B cell (primary cell): ENCODE data around the gene PIK3AP1. TPM values are rescaled to one million over a fixed set of nuclear protein-coding genes. Genes with fewer than 3 reads are reported as not detected.

Experiments
- ATAC-seq: fragments of 200-7000 bp; cut with Tn5 transposase; one replicate; pipeline ENCODE4 v1.10.0; 2021; ENCODE audit warnings: low read depth, mild to moderate bottlenecking, moderate number of reproducible peaks, moderate library complexity
- CTCF ChIA-PET: fragments of 350-600 bp; sonication (Branson Sonifier 250); formaldehyde crosslinking; loops from one replicate; lab custom pipeline; 2021; ENCODE audit warnings: antibody characterized with exemption, inconsistent platforms; lab: Charles Lee
- POLR2A ChIA-PET: fragments of 350-600 bp; sonication (Branson Sonifier 250); formaldehyde crosslinking; loops from one replicate; lab custom pipeline; 2021; ENCODE audit warnings: antibody characterized with exemption; lab: Charles Lee
- DNase-seq: peaks from one replicate; pipeline ENCODE4 v3.0.0; 2013
- H2AFZ ChIP-seq: 2 replicates; pipeline ENCODE4 v1.6.1; 2012; ENCODE audit warnings: mild to moderate bottlenecking, low read depth, low read length; ENCODE audit not compliant: insufficient read depth, poor library complexity, severe bottlenecking
- H3K27ac ChIP-seq, 2 donors: 1 replicate in 1 of 2; 2 replicates in 1 of 2; pipeline ENCODE4 v1.5.1; 2012 to 2013; ENCODE audit warnings: low read length in 2 of 2, mild to moderate bottlenecking in 2 of 2, moderate library complexity in 1 of 2
- H3K27me3 ChIP-seq, 4 experiments: fragments of 200-600 bp in 1 of 4; sonication (generic) in 1 of 4; replicated peaks in 1 of 4; 1 replicate in 2 of 4; 2 replicates in 2 of 4; pipeline versions ENCODE4 v1.6.1 to v1.7.0; 2013 to 2016; ENCODE audit warnings: low read length in 3 of 4, mild to moderate bottlenecking in 2 of 4, mixed read lengths in 1 of 4, moderate library complexity in 1 of 4; ENCODE audit not compliant: insufficient read depth in 4 of 4, control insufficient read depth in 3 of 4; ENCODE audit errors: control extremely low read depth in 1 of 4
- H3K36me3 ChIP-seq, 2 experiments: replicated peaks in 1 of 2; 1 replicate in 1 of 2; 2 replicates in 1 of 2; pipeline versions ENCODE4 v1.6.1 to v1.7.1; 2013; ENCODE audit warnings: low read length in 1 of 2; ENCODE audit not compliant: insufficient read depth in 2 of 2, control insufficient read depth in 1 of 2; ENCODE audit errors: control extremely low read depth in 1 of 2, extremely low read depth in 1 of 2
- H3K4me1 ChIP-seq, 2 donors: fragments of 200-600 bp in 1 of 2; sonication (generic) in 1 of 2; 1 replicate in 1 of 2; 2 replicates in 1 of 2; pipeline versions ENCODE4 v1.5.1 to v1.6.1; 2013 to 2017; ENCODE audit warnings: low read length in 2 of 2; ENCODE audit not compliant: control insufficient read depth in 2 of 2, insufficient read depth in 2 of 2
- H3K4me2 ChIP-seq: replicated peaks from 2 replicates; pipeline ENCODE3; 2012; ENCODE audit warnings: mild to moderate bottlenecking, low read depth, low read length; ENCODE audit not compliant: poor library complexity, severe bottlenecking
- H3K4me3 ChIP-seq, 5 experiments: fragments of 200-600 bp in 1 of 5; sonication (generic) in 1 of 5; 1 replicate in 3 of 5; 2 replicates in 2 of 5; pipeline versions ENCODE4 v1.5.1 to v1.7.0; 2011 to 2016; ENCODE audit warnings: low read length in 4 of 5, mild to moderate bottlenecking in 4 of 5, low read depth in 2 of 5, control low read depth in 1 of 5, moderate library complexity in 1 of 5; ENCODE audit not compliant: insufficient read depth in 1 of 5; ENCODE audit errors: control extremely low read depth in 1 of 5, extremely low read depth in 1 of 5
- H3K79me2 ChIP-seq: fragments of 200-600 bp; sonication (generic); one replicate; pipeline ENCODE4 v1.6.0; 2016; ENCODE audit warnings: low read length; ENCODE audit not compliant: control insufficient read depth, insufficient read depth
- H3K9ac ChIP-seq: fragments of 200-600 bp; sonication (generic); 2 replicates; pipeline ENCODE4 v1.6.1; 2017; ENCODE audit warnings: mild to moderate bottlenecking, low read length, moderate library complexity
- H3K9me3 ChIP-seq, 3 donors: one replicate each; pipeline versions ENCODE4 v1.6.1 to v1.7.1; 2013; ENCODE audit warnings: low read length in 2 of 3; ENCODE audit not compliant: control insufficient read depth in 2 of 3, insufficient read depth in 1 of 3; ENCODE audit errors: control extremely low read depth in 1 of 3
- H4K20me1 ChIP-seq: 2 replicates; pipeline ENCODE4 v1.6.0; 2012; ENCODE audit warnings: mild to moderate bottlenecking, low read length; ENCODE audit not compliant: insufficient read depth, control insufficient read depth, poor library complexity, severe bottlenecking
- H3K27ac Mint-ChIP-seq: one replicate; pipeline ENCODE4 v1.8.0; 2021; ENCODE audit warnings: mixed read lengths
- H3K27me3 Mint-ChIP-seq: one replicate; pipeline ENCODE4 v1.8.0; 2021; ENCODE audit warnings: mixed read lengths
- H3K4me1 Mint-ChIP-seq: one replicate; pipeline ENCODE4 v1.8.0; 2021; ENCODE audit warnings: mixed read lengths
- H3K4me3 Mint-ChIP-seq: one replicate; pipeline ENCODE4 v1.8.0; 2021; ENCODE audit warnings: mixed read lengths
- H3K9me3 Mint-ChIP-seq: one replicate; pipeline ENCODE4 v1.8.0; 2022; ENCODE audit warnings: mixed read lengths; ENCODE audit not compliant: insufficient read depth
- CTCF ChIP-seq: fragments of 200-600 bp; IDR thresholded peaks from one replicate; pipeline ENCODE4 v1.8.0; 2022; ENCODE audit warnings: antibody characterized with exemption, mild to moderate bottlenecking
- EZH2 ChIP-seq: IDR thresholded peaks from 2 replicates; pipeline ENCODE4 v1.6.1; 2012; ENCODE audit warnings: borderline replicate concordance, low read depth, mild to moderate bottlenecking, moderate library complexity, low read length; ENCODE audit not compliant: insufficient read depth, poor library complexity, severe bottlenecking
- WGBS: methylation state at CpG from one replicate; pipeline ENCODE4 v1.1.5; 2013; ENCODE audit warnings: missing lambda C conversion rate; ENCODE audit not compliant: insufficient coverage; 5-methylcytosine and 5-hydroxymethylcytosine counted together
- intact Hi-C: fragments of 100-400 bp; cut with micrococcal nuclease; formaldehyde crosslinking; loops from one replicate; pipeline ENCODE4 v1.10.0; 2022
- polyA plus RNA-seq: library from polyadenylated mRNA; depleted of rRNA; stranded (reverse); fragments of >200 nt; gene quantifications from 2 replicates; pipeline ENCODE4 v1.2.3, GENCODE V29; 2012
- total RNA-seq, 2 donors: library from RNA; stranded (reverse); fragments of 120-200 nt in 1 of 2; gene quantifications; 1 replicate in 1 of 2; 2 replicates in 1 of 2; pipeline versions ENCODE4 v1.2.3 to v1.2.4, GENCODE V29; 2013 to 2022

Gene PIK3AP1
- total and polyA plus RNA-seq, 2 donors (not counting 1 experiment from before 2014, with no cell fraction given) = 125 to 130 TPM

- no peak for DNase-seq
- no peak for TF ChIP-seq EZH2
- TF ChIP-seq CTCF = no peak
- Histone ChIP-seq H3K4me1 (peaks cover 87 to 93% of the 10 kb centered on the region in 2 donors), H3K27ac (peak overlapping the region; percentile 97 to 99), H3K9ac (peak overlapping the region; percentile 31), H2AFZ (no peak overlapping the region), H3K36me3 (peaks cover 8 to 32% of the 10 kb centered on the region in 2 experiments), H3K4me2 (peak overlapping the region; percentile 48), H3K4me3 (peak overlapping the region in 1 of 5 experiments; percentile 22), H3K9me3 (no peaks in the 10 kb centered on the region), H3K79me2 (peaks cover 93% of the 10 kb centered on the region), H3K27me3 (no peaks in the 10 kb centered on the region), H4K20me1 (peaks cover 51% of the 10 kb centered on the region)
- Mint-ChIP-seq H3K9me3 (no peaks in the 10 kb centered on the region), H3K4me1 (peaks cover 87% of the 10 kb centered on the region), H3K4me3 (peak overlapping the region; percentile 40), H3K27me3 (no peaks in the 10 kb centered on the region), H3K27ac (peak overlapping the region; percentile 77)
- ATAC-seq = no peak
- intact Hi-C loops = no loop called here
- WGBS = 60% methylated on average over 1 of the region's 3 CpGs
- ChIA-PET POLR2A (interaction anchor here (0.7 to 3.9 kb wide), 2 partner anchors 23 kb away, joined by 9 to 24 read pairs; no protein-coding TSS in a partner anchor), CTCF (interaction anchor here (0.7 to 1.3 kb wide), 2 partner anchors 21 to 153 kb away, joined by 3 to 4 read pairs; no protein-coding TSS in a partner anchor)
Observed at GRCh38 chr10:96675846-96676245, 44.5 kb downstream of the PIK3AP1 start.

DNA sequence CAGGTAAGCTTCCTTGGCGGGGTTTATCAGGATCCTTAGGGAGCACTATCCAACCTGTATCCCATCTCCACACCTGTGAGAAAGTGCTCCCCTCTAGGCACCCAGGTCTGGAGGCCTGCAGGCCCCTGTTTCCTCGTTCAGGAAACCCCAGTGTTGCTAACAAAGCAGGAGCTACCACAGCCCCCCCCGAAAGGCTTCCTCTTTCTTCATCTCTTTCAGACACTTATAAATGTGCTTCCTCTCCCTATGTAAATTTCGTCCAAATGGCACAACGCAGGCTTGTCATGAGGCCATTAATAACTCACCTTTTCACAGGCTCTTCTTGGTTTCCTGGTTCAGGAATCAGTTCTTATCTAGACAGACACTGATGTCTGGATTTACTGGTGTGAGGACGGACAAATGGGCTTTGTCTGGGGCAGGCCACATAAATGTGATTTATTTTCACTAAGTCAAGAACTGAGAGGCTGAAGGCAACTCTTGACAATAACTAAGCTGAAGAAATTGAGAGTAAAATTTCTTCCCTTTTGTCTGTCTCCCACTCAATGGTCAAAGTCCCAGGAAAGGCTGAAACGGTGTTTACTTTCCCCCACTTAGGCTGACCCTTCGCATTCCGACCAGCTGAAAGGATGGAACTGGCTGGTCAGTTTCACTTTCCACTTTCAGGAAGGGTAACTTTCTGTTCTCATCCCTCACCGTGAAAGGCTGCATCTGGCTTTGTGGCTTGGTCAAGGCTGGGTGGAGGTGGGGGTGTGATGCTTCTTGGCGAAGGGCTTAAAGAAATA is 46.8 kb downstream of the PIK3AP1 start:
- ChIA-PET CTCF (interaction anchor here (0.9 to 3.6 kb wide), 12 partner anchors 18 to 98 kb away, joined by 3 to 18 read pairs (median 4); partner anchors contain the start of gene PIK3AP1), POLR2A (interaction anchor here (0.7 to 3.9 kb wide), 8 partner anchors 9 to 47 kb away, joined by 3 to 24 read pairs (median 4); partner anchors contain the start of gene PIK3AP1)
- Histone ChIP-seq H3K9ac (peak overlapping the region; percentile 70), H3K36me3 (peaks cover 4 to 29% of the 10 kb centered on the region in 2 experiments), H3K79me2 (peaks cover 93% of the 10 kb centered on the region), H3K4me3 (peak overlapping the region; percentile 33 to 65 (median 46)), H2AFZ (peak overlapping the region; percentile 27), H3K4me1 (peaks cover 93 to 100% of the 10 kb centered on the region in 2 donors), H3K4me2 (peak overlapping the region; percentile 79), H3K27me3 (no peaks in the 10 kb centered on the region), H3K27ac (peak overlapping the region; percentile 97 to 99), H3K9me3 (no peaks in the 10 kb centered on the region), H4K20me1 (peaks cover 37% of the 10 kb centered on the region)
- ATAC-seq (peak; percentile 82), DNase-seq (peak; percentile 90)
- 5% methylated on average over 6 of the region's 11 CpGs for WGBS
- H3K9me3 Mint-ChIP-seq = no peaks in the 10 kb centered on the region
- H3K4me1 Mint-ChIP-seq = peaks cover 84% of the 10 kb centered on the region
- intact Hi-C loops = loop anchor here (1.0 to 2.0 kb wide), 3 partner anchors 21 to 47 kb away; partner anchors contain the start of gene PIK3AP1
- no peaks in the 10 kb centered on the region for H3K27me3 Mint-ChIP-seq
- no peak for TF ChIP-seq EZH2
- TF ChIP-seq CTCF = no peak
- peak overlapping the region; percentile 87 for H3K4me3 Mint-ChIP-seq
- H3K27ac Mint-ChIP-seq = peak overlapping the region; percentile 98
